Measurements from ENCODE around the gene MAML3. TPM values are rescaled to one million over a fixed set of nuclear protein-coding genes. Genes with fewer than 3 reads are reported as not detected.

MAML3 gene
- total RNA-seq, 1 donor from 2014 or later, result 8.1 TPM

DNA sequence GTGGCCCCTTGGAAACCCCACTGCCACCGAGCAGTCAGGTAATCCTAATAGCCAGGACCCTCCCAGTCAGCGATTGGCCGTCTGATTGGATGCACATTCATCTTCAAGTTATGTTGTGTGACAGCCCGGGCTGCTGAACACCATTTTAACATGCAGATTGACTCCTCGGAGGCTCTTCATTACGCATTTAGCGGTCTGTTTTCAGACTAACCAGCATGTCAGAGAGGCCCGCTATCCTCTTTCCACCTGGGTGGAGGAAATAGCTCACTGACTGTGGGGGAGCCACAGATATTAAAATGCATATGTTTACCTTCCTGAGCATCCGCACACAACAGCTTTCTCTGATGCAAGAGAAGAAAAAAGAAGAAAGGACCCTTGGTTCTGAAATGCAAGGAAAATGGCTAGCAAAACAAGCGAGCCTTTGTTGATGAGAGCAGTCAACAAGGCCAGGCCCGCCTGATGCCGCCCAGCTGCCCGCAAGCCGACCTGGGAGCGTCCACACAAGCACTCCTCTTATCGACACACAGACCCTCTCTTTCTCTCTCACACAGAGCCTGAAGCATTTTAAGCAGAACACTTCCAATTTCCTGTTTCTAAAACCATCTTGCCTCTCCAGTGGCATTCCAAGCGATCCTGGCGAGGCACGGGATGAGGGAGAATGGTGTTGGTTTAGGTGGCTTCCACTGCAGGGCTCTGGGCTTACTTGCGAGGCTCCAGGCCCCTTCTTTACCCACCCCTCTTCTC lies 370.1 kb downstream of the MAML3 start:
- Histone ChIP-seq H3K79me2 (ENCODE audit: insufficient read depth, low read length) (no peaks in the 10 kb centered on the region), H3K36me3 (ENCODE audit: insufficient read depth, low read length) (no peaks in the 10 kb centered on the region), H3K4me2 (ENCODE audit: low read length) (peak overlapping the region; percentile 8), H2AFZ (ENCODE audit: low read depth, low read length) (peak overlapping the region; percentile 5), H3K4me3 (ENCODE audit: insufficient read depth, low read depth, low read length) (no peak overlapping the region), H3K27ac (ENCODE audit: low read depth, low read length) (no peak overlapping the region), H3K9ac (ENCODE audit: low read length) (no peak overlapping the region), H3K27me3 (ENCODE audit: insufficient read depth, low read length) (no peaks in the 10 kb centered on the region), H3K4me1 (ENCODE audit: insufficient read depth, low read length) (no peaks in the 10 kb centered on the region), H3K9me3 (ENCODE audit: insufficient read depth, low read depth, low read length) (no peaks in the 10 kb centered on the region), H4K20me1 (ENCODE audit: insufficient read depth, low read length) (no peaks in the 10 kb centered on the region)
- peaks cover 2% of the 10 kb centered on the region for H3K9me3 Mint-ChIP-seq (ENCODE audit: unreplicated experiment)
- H3K27me3 Mint-ChIP-seq (ENCODE audit: low read depth, unreplicated experiment), result no peaks in the 10 kb centered on the region
- DNase-seq (ENCODE audit: low read depth), result no peak
- H3K36me3 Mint-ChIP-seq (ENCODE audit: low read depth, unreplicated experiment), result no peaks in the 10 kb centered on the region
- no peak for FAIRE-seq
- H3K4me3 Mint-ChIP-seq (ENCODE audit: unreplicated experiment), result no peak overlapping the region
- TF ChIP-seq CTCF (IDR thresholded peaks at IDR 0.05; ENCODE audit: insufficient read depth, low read depth, low read length), result no peak
- no peak for TF ChIP-seq EZH2 (IDR thresholded peaks at IDR 0.05; ENCODE audit: insufficient read depth, low read length)
- peak overlapping the region; percentile 71 for H3K27ac Mint-ChIP-seq (ENCODE audit: unreplicated experiment)
- H3K4me1 Mint-ChIP-seq (ENCODE audit: low read depth, unreplicated experiment), result peaks cover 15% of the 10 kb centered on the region

DNA sequence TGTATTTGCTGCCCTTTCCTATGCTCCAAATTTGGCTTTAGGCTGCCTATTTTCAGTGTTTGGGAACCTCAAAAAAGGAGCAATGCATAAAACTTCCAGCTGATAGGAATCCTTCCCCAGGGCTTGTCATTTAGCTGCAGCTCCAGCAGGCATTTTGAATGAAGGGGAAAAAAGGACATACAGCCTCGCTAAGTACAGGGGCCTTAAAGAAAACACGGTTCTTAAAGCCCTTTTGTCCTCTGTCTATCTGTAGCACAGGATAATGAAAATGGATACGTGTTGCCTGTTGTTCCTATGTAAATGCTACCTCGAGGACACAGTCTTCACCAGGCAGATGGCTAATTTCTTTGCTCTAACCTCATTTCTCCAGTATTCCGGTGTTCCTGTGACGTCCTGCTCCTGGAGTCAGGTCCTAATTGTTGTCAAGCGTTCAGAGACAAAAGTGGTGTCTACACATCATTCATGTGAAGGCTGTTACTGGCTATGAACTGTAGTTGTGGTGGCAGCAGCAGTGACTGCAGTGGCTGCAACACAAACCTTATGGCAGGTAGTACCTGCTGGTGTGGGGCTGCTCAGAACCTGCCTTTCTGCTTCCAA lies 371.0 kb downstream of the MAML3 start:
- DNase-seq (ENCODE audit: low read depth) (no peak), FAIRE-seq (no peak)
- Histone ChIP-seq H3K4me2 (ENCODE audit: low read length) (no peak overlapping the region), H3K9me3 (ENCODE audit: insufficient read depth, low read depth, low read length) (no peaks in the 10 kb centered on the region), H3K79me2 (ENCODE audit: insufficient read depth, low read length) (no peaks in the 10 kb centered on the region), H3K4me1 (ENCODE audit: insufficient read depth, low read length) (no peaks in the 10 kb centered on the region), H3K36me3 (ENCODE audit: insufficient read depth, low read length) (no peaks in the 10 kb centered on the region), H3K27ac (ENCODE audit: low read depth, low read length) (no peak overlapping the region), H4K20me1 (ENCODE audit: insufficient read depth, low read length) (no peaks in the 10 kb centered on the region), H3K9ac (ENCODE audit: low read length) (no peak overlapping the region), H2AFZ (ENCODE audit: low read depth, low read length) (no peak overlapping the region), H3K4me3 (ENCODE audit: insufficient read depth, low read depth, low read length) (no peak overlapping the region), H3K27me3 (ENCODE audit: insufficient read depth, low read length) (no peaks in the 10 kb centered on the region)
- TF ChIP-seq CTCF (IDR thresholded peaks at IDR 0.05; ENCODE audit: insufficient read depth, low read depth, low read length) (no peak), EZH2 (IDR thresholded peaks at IDR 0.05; ENCODE audit: insufficient read depth, low read length) (no peak)
- Mint-ChIP-seq H3K4me1 (ENCODE audit: low read depth, unreplicated experiment) (peaks cover 15% of the 10 kb centered on the region), H3K27ac (ENCODE audit: unreplicated experiment) (no peak overlapping the region), H3K9me3 (ENCODE audit: unreplicated experiment) (no peaks in the 10 kb centered on the region), H3K4me3 (ENCODE audit: unreplicated experiment) (no peak overlapping the region), H3K27me3 (ENCODE audit: low read depth, unreplicated experiment) (no peaks in the 10 kb centered on the region), H3K36me3 (ENCODE audit: low read depth, unreplicated experiment) (no peaks in the 10 kb centered on the region)

DNA sequence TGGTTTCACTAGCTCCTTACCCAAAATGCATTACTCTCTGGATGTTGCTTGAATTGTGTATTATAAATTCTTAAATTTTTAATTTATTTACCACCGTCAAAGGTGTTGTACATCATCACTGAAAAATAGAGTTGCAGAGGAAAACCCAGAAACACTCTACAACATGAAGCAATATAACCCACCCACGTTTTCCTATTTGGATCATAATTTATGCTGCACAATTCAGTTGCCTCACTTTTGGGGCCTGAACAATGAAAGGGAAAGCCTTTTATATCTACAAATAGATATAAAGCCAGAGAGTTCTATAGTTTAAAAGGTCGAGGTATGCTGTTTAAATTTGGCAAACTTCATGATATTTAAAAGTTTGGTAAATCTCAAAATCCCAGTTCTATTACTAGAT lies 372.9 kb downstream of the MAML3 start:
- TF ChIP-seq EZH2 (IDR thresholded peaks at IDR 0.05; ENCODE audit: insufficient read depth, low read length) (no peak), CTCF (IDR thresholded peaks at IDR 0.05; ENCODE audit: insufficient read depth, low read depth, low read length) (no peak)
- no peaks in the 10 kb centered on the region for H3K79me2 ChIP-seq (ENCODE audit: insufficient read depth, low read length)
- Mint-ChIP-seq H3K27ac (ENCODE audit: unreplicated experiment) (no peak overlapping the region), H3K36me3 (ENCODE audit: low read depth, unreplicated experiment) (no peaks in the 10 kb centered on the region), H3K4me1 (ENCODE audit: low read depth, unreplicated experiment) (peaks cover 19% of the 10 kb centered on the region), H3K9me3 (ENCODE audit: unreplicated experiment) (no peaks in the 10 kb centered on the region), H3K27me3 (ENCODE audit: low read depth, unreplicated experiment) (peaks cover 2% of the 10 kb centered on the region), H3K4me3 (ENCODE audit: unreplicated experiment) (no peak overlapping the region)
- FAIRE-seq (no peak), DNase-seq (ENCODE audit: low read depth) (no peak)
- H3K9me3 ChIP-seq (ENCODE audit: insufficient read depth, low read depth, low read length), result no peaks in the 10 kb centered on the region
- H3K27ac ChIP-seq (ENCODE audit: low read depth, low read length), result no peak overlapping the region
- no peak overlapping the region for H2AFZ ChIP-seq (ENCODE audit: low read depth, low read length)
- no peak overlapping the region for H3K9ac ChIP-seq (ENCODE audit: low read length)
- no peaks in the 10 kb centered on the region for H3K36me3 ChIP-seq (ENCODE audit: insufficient read depth, low read length)
- H4K20me1 ChIP-seq (ENCODE audit: insufficient read depth, low read length), result no peaks in the 10 kb centered on the region
- H3K4me2 ChIP-seq (ENCODE audit: low read length), result no peak overlapping the region
- H3K4me3 ChIP-seq (ENCODE audit: insufficient read depth, low read depth, low read length), result no peak overlapping the region
- H3K27me3 ChIP-seq (ENCODE audit: insufficient read depth, low read length), result no peaks in the 10 kb centered on the region
- H3K4me1 ChIP-seq (ENCODE audit: insufficient read depth, low read length), result no peaks in the 10 kb centered on the region

Data from astrocyte (in vitro differentiated cells and primary cell).